GM12878 (cell line): ENCODE results near the gene MOCS1. TPM values are rescaled to one million over a fixed set of nuclear protein-coding genes. Genes with fewer than 3 reads are reported as not detected.

ENCODE experiments used
- ATAC-seq: fragments of 200-7000 bp; cut with Tn5 transposase; 3 replicates; pipeline ENCODE4 v1.9.1; 2020; ENCODE audit warnings: mild to moderate bottlenecking, moderate library complexity
- BruUV-seq: library from RNA; stranded (reverse); fragments of 400-500 nt; replicated peaks from 2 replicates; lab custom pipeline; 2021; lab: Mats Ljungman, UMichigan
- CTCF ChIA-PET: fragments of 300-600 bp; sonication (Branson Sonifier 250); formaldehyde crosslinking; extraction: SDS; loops from one replicate; lab custom pipeline; 2021; ENCODE audit warnings: inconsistent platforms; lab: Yijun Ruan, JAX
- POLR2A ChIA-PET: fragments of 350-600 bp; formaldehyde crosslinking; extraction: SDS; loops from one replicate; lab custom pipeline; 2021; ENCODE audit warnings: inconsistent platforms; lab: Charles Lee
- RAD21 ChIA-PET: fragments of 300-600 bp; sonication (Branson Sonifier 250); formaldehyde crosslinking; loops from one replicate; lab custom pipeline; 2023; ENCODE audit warnings: antibody characterized with exemption; ENCODE audit not compliant: unreplicated experiment; lab: Charles Lee
- SMC1A ChIA-PET: fragments of 300-600 bp; sonication (Branson Sonifier 250); formaldehyde crosslinking; loops from one replicate; lab custom pipeline; 2023; ENCODE audit not compliant: unreplicated experiment, uncharacterized antibody; lab: Charles Lee
- DNase-seq: peaks from one replicate; pipeline ENCODE4 v3.0.0-alpha.2; 2011; ENCODE audit warnings: low read depth, low spot score
- FAIRE-seq: peaks from 3 replicates; lab custom pipeline; 2011; peaks lifted over from hg19 to GRCh38; lab: Jason Lieb, UNC
- H2AFZ ChIP-seq: 2 replicates; pipeline ENCODE4 v1.6.0; 2011; ENCODE audit warnings: low read depth, low read length, control low read depth; ENCODE audit not compliant: control insufficient read depth
- H3K27ac ChIP-seq: 2 replicates; pipeline ENCODE4 v1.5.1; 2011; ENCODE audit warnings: control low read depth; ENCODE audit not compliant: control insufficient read depth, insufficient read depth
- H3K27me3 ChIP-seq, 2 experiments: replicated peaks in 1 of 2; 2 replicates each; pipeline versions ENCODE4 v1.6.0 to v1.6.1; 2011; ENCODE audit warnings: low read length in 1 of 2; ENCODE audit not compliant: control insufficient read depth in 2 of 2, insufficient read depth in 2 of 2
- H3K36me3 ChIP-seq, 2 experiments: 2 replicates each; pipeline ENCODE4 v1.5.1; 2011; ENCODE audit warnings: low read length in 1 of 2; ENCODE audit not compliant: control insufficient read depth in 2 of 2, insufficient read depth in 2 of 2
- H3K4me1 ChIP-seq: 2 replicates; pipeline ENCODE4 v1.6.1; 2011; ENCODE audit warnings: mild to moderate bottlenecking, low read length, moderate library complexity, mixed read lengths; ENCODE audit not compliant: control insufficient read depth, insufficient read depth
- H3K4me2 ChIP-seq: 2 replicates; pipeline ENCODE4 v1.6.0; 2011; ENCODE audit warnings: control low read depth; ENCODE audit not compliant: control insufficient read depth, insufficient read depth
- H3K4me3 ChIP-seq: fragments of 200-600 bp; sonication (generic); 2 replicates; pipeline ENCODE4 v1.5.1; 2016
- H3K79me2 ChIP-seq: 2 replicates; pipeline ENCODE4 v1.6.0; 2011; ENCODE audit warnings: low read length; ENCODE audit not compliant: control insufficient read depth, insufficient read depth
- H3K9ac ChIP-seq: 2 replicates; pipeline ENCODE4 v1.8.0; 2011; ENCODE audit warnings: low read length, control low read depth, mixed read lengths; ENCODE audit not compliant: control insufficient read depth, insufficient read depth
- H3K9me3 ChIP-seq: replicated peaks from 3 replicates; pipeline ENCODE4 v1.5.1; 2011; ENCODE audit warnings: mild to moderate bottlenecking, low read length; ENCODE audit not compliant: control insufficient read depth, insufficient read depth
- H4K20me1 ChIP-seq: 2 replicates; pipeline ENCODE4 v1.6.0; 2011; ENCODE audit not compliant: control insufficient read depth, insufficient read depth
- BHLHE40 ChIP-seq, 2 experiments: fragments of 450-650 bp in 1 of 2; IDR thresholded peaks; 2 replicates each; pipeline ENCODE4 v1.6.1; 2011 to 2017; ENCODE audit warnings: low read depth in 2 of 2, borderline replicate concordance in 1 of 2, improper control_type of control experiment in 1 of 2, low read length in 1 of 2, mild to moderate bottlenecking in 1 of 2
- E4F1 ChIP-seq: fragments of 450-650 bp; IDR thresholded peaks from 2 replicates; pipeline ENCODE4 v1.6.1; 2018; ENCODE audit warnings: borderline replicate concordance, mild to moderate bottlenecking; ENCODE audit not compliant: partially characterized antibody
- JUND ChIP-seq: IDR thresholded peaks from 2 replicates; pipeline ENCODE4 v1.6.1; 2012; ENCODE audit warnings: low read depth, mild to moderate bottlenecking, low read length, improper control_type of control experiment, moderate library complexity
- KAT2A ChIP-seq: conservative IDR thresholded peaks from 2 replicates; pipeline ENCODE4 v1.6.1; 2011; ENCODE audit warnings: low read depth, low read length; ENCODE audit not compliant: control insufficient read depth
- PML ChIP-seq: IDR thresholded peaks from 2 replicates; pipeline ENCODE4 v1.6.1; 2012; ENCODE audit warnings: low read length, inconsistent platforms
- SIN3A ChIP-seq: IDR thresholded peaks from 2 replicates; pipeline ENCODE4 v1.6.1; 2012; ENCODE audit warnings: low read depth, low read length, improper control_type of control experiment
- SREBF2 ChIP-seq: IDR thresholded peaks from 2 replicates; pipeline ENCODE4 v1.6.1; 2012; ENCODE audit warnings: mild to moderate bottlenecking, low read length
- YBX1 ChIP-seq: fragments of 450-650 bp; IDR thresholded peaks from 2 replicates; pipeline ENCODE4 v1.6.1; 2016; ENCODE audit warnings: antibody characterized with exemption
- ZZZ3 ChIP-seq: IDR thresholded peaks from 2 replicates; pipeline ENCODE4 v1.6.1; 2011; ENCODE audit warnings: low read depth; ENCODE audit not compliant: control insufficient read depth, insufficient read length
- WGBS: methylation state at CpG from one replicate; pipeline ENCODE4 v1.1.6; 2016; ENCODE audit warnings: low lambda C conversion rate; ENCODE audit not compliant: insufficient replicate concordance, insufficient coverage; ENCODE audit errors: missing lambda C conversion rate; 5-methylcytosine and 5-hydroxymethylcytosine counted together
- in situ Hi-C: fragments of 300-500 bp; cut with MboI; formaldehyde crosslinking; loops from 9 replicates; pipeline ENCODE4 v1.14.3; 2018; ENCODE audit warnings: mixed read lengths
- intact Hi-C: fragments of 100-400 bp; cut with micrococcal nuclease; formaldehyde crosslinking; loops from one replicate; pipeline ENCODE4 v1.14.2; 2022; ENCODE audit not compliant: unreplicated experiment
- polyA plus RNA-seq, 11 experiments: library from polyadenylated mRNA; depleted of rRNA in 4 of 11; unstranded in 6 of 11; stranded (reverse) in 5 of 11; fragments of >200 nt; fragmentation: Nextera tagmentation in 4 of 11; fragmentation: Illumina TruSeq in 1 of 11; extraction: Ambion mirVana in 4 of 11; extraction: Trizol in 1 of 11; gene quantifications; 1 replicate in 1 of 11; 2 replicates in 10 of 11; pipeline versions ENCODE4 v1.2.1 to v1.2.3, GENCODE V29; 2011 to 2016; ENCODE audit warnings: inconsistent platforms in 2 of 11, missing spikeins in 2 of 11, low read depth in 1 of 11
- total RNA-seq, 4 experiments: library from RNA; depleted of rRNA in 3 of 4; stranded (reverse); fragments of >200 nt in 3 of 4; fragmentation: Illumina TruSeq in 1 of 4; extraction: Trizol in 1 of 4; gene quantifications; 2 replicates each; pipeline versions ENCODE4 v1.2.1 to v1.2.3, GENCODE V29; 2013 to 2021
- TF ChIP-seq, protein P1 (sequence below): fragments of 450-650 bp; formaldehyde crosslinking; IDR thresholded peaks from 2 replicates; pipeline ENCODE4 v1.5.0; 2022; ENCODE audit warnings: mild to moderate bottlenecking, missing genetic modification characterization

The MOCS1 gene
- total and polyA plus RNA-seq, 10 of the 15 experiments (the other 5 are each of a cell fraction or from before 2014, with no cell fraction given), result 0.02 to 5.4 (median 0.16) TPM; not detected in 2

DNA sequence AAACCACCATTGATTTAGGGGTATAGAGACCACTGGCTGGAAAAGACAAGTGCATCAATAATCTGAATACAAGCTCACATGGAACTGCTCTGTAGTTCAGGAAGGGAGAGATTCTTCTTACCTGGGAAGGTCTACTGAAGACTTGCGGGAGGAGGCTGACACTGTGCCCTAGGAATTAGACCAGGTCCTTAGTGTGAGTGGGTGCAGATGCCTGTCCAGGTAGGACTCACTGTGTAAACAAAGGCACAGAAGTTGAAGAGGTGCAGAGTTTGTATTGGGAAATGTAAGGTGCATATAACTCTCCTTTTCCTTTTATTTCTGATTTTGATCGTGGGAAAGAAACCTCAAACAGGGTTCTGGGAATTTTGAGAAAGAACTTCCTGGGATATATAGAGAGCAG lies 75.2 kb downstream of the MOCS1 start:
- DNase-seq (no peak), FAIRE-seq (no peak), ATAC-seq (no peak)
- Histone ChIP-seq H3K4me2 (no peak overlapping the region), H2AFZ (no peak overlapping the region), H3K4me1 (no peaks in the 10 kb centered on the region), H4K20me1 (no peaks in the 10 kb centered on the region), H3K9me3 (no peaks in the 10 kb centered on the region), H3K36me3 (no peaks in the 10 kb centered on the region), H3K79me2 (no peaks in the 10 kb centered on the region), H3K9ac (no peak overlapping the region), H3K4me3 (no peak overlapping the region), H3K27ac (no peak overlapping the region), H3K27me3 (no peaks in the 10 kb centered on the region; a peak in 2 of 4 replicates)
- POLR2A ChIA-PET, result no interaction called here
- CTCF ChIA-PET, result no interaction called here
- intact Hi-C loops, result no loop called here
- BruUV-seq, result no TSS peak
- TF ChIP-seq YBX1, result no peak
- no peak for TF ChIP-seq SIN3A
- TF ChIP-seq KAT2A, result no peak
- in situ Hi-C loops, result no loop called here
- SMC1A ChIA-PET, result no interaction called here
- WGBS, result 84% methylated on average over 2 of the region's 2 CpGs
- RAD21 ChIA-PET, result no interaction called here

DNA sequence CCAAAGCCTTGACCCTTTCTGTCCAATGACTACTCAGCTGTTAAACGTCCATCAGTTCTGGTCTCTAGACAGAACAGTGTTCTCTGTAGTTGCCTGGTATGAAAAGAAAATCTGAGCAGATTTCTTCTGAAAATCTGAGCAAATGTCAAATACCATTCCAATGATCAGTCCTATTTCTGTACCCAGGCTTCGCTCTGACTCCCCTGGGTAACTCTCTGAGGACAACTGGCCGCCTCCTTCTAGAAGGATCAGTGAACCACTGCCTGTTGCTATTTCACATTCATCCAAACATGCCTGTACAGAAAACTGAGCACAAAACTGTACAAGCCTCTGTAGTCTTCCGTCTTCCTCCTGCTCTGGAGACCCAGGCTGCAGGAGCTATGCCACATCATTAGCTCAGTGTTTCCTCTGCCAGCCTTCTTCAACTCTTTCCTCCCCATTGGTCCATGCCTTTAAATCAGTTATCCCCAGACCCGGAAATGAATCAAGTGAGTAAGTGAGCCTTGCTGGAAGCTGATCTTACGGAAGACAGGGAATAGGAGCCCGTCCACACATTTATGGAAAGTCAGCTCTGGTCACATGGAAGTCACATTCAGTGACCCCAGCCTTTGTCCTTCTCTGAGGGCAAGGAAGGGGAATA lies 78.8 kb downstream of the MOCS1 start:
- Histone ChIP-seq H2AFZ (no peak overlapping the region), H3K9ac (no peak overlapping the region), H4K20me1 (no peaks in the 10 kb centered on the region), H3K27ac (no peak overlapping the region), H3K4me2 (no peak overlapping the region), H3K79me2 (no peaks in the 10 kb centered on the region), H3K4me1 (no peaks in the 10 kb centered on the region), H3K36me3 (no peaks in the 10 kb centered on the region), H3K9me3 (no peaks in the 10 kb centered on the region), H3K27me3 (no peaks in the 10 kb centered on the region; a peak in 2 of 4 replicates), H3K4me3 (no peak overlapping the region)
- WGBS, result 29% methylated on average over 7 of the region's 7 CpGs
- no TSS peak for BruUV-seq
- ChIA-PET SMC1A (interaction anchor here (0.8 to 6.5 kb wide), 5 partner anchors 7 to 493 kb away, joined by 3 to 38 read pairs (median 3); no protein-coding TSS in a partner anchor), RAD21 (interaction anchor here (1.1 kb wide), 1 partner anchor 11 kb away, joined by 4 read pairs; no protein-coding TSS in a partner anchor), CTCF (interaction anchor here (0.6 to 9.0 kb wide), 3 partner anchors 9 to 839 kb away, joined by 3 to 135 read pairs (median 4); no protein-coding TSS in a partner anchor), POLR2A (no interaction called here)
- intact Hi-C loops (no loop called here), in situ Hi-C loops (no loop called here)
- DNase-seq, result no peak
- ATAC-seq, result no peak
- no peak for FAIRE-seq
- no peak for TF ChIP-seq BHLHE40 (IDR thresholded peaks at IDR 0.05; ENCODE audit: borderline replicate concordance in 1 of 2, low read depth in 2 of 2, low read length in 1 of 2)
- TF ChIP-seq E4F1, result no peak
- no peak for TF ChIP-seq ZZZ3
- TF ChIP-seq, protein P1, sequence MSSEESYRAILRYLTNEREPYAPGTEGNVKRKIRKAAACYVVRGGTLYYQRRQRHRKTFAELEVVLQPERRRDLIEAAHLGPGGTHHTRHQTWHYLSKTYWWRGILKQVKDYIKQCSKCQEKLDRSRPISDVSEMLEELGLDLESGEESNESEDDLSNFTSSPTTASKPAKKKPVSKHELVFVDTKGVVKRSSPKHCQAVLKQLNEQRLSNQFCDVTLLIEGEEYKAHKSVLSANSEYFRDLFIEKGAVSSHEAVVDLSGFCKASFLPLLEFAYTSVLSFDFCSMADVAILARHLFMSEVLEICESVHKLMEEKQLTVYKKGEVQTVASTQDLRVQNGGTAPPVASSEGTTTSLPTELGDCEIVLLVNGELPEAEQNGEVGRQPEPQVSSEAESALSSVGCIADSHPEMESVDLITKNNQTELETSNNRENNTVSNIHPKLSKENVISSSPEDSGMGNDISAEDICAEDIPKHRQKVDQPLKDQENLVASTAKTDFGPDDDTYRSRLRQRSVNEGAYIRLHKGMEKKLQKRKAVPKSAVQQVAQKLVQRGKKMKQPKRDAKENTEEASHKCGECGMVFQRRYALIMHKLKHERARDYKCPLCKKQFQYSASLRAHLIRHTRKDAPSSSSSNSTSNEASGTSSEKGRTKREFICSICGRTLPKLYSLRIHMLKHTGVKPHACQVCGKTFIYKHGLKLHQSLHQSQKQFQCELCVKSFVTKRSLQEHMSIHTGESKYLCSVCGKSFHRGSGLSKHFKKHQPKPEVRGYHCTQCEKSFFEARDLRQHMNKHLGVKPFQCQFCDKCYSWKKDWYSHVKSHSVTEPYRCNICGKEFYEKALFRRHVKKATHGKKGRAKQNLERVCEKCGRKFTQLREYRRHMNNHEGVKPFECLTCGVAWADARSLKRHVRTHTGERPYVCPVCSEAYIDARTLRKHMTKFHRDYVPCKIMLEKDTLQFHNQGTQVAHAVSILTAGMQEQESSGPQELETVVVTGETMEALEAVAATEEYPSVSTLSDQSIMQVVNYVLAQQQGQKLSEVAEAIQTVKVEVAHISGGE (CRISPR knock-in tag), result no peak
- no peak for TF ChIP-seq JUND
- no peak for TF ChIP-seq SREBF2
- no peak for TF ChIP-seq PML
